HG02623 (cell line): ENCODE results near the gene GPR18.
"Not testable (repeated sequence)": the region's sequence is repeated elsewhere in the genome, so short reads cannot be mapped to it uniquely, and the experiment has no call there.

ENCODE experiments used
- ATAC-seq: cut with Tn5 transposase; IDR thresholded peaks from one replicate; pipeline ENCODE4 v1.9.1; 2021; ENCODE audit warnings: moderate library complexity; ENCODE audit not compliant: unreplicated experiment

The GPR18 gene

DNA sequence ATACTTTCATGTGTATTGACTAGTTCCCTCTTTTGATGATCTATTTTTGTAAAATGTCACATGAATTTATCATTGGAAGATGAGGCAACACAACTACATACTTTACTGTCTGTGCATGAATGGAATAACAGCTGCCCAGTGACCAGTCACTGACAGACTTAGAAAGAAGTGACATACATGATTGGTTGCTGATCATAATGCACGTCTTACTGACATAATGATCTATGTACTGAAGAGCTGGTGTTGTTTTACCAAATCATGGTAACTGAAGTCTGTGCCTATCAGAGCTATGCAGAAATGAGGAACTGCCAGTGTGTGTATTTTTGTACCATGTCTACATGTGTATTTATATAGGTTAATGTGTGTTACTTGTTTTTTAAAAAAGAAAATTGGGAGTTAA, 26.5 kb downstream of the GPR18 start:
- no peak for ATAC-seq

- no peak for ATAC-seq
Measured at GRCh38 chr13:99230991-99231390, 27.2 kb downstream of the GPR18 start.

DNA sequence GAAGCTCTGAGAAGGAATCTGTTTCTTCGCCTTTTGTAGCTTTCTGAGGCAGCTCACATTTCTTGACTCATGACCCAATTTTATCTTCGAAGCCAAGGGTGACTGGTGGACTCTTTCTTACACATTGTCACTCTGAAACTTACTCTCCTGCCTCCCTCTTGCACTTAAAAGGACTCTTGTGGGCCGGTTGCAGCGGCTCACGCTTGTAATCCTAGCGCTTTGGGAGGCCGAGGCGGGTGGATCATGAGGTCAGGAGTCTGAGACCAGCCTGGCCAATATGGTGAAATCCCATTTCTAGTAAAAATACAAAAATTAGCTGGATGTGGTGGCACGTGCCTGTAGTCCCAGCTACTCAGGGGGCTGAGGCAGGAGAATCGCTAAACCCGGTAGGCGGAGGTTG, 27.6 kb downstream of the GPR18 start:
- ATAC-seq = not testable (repeated sequence)

DNA sequence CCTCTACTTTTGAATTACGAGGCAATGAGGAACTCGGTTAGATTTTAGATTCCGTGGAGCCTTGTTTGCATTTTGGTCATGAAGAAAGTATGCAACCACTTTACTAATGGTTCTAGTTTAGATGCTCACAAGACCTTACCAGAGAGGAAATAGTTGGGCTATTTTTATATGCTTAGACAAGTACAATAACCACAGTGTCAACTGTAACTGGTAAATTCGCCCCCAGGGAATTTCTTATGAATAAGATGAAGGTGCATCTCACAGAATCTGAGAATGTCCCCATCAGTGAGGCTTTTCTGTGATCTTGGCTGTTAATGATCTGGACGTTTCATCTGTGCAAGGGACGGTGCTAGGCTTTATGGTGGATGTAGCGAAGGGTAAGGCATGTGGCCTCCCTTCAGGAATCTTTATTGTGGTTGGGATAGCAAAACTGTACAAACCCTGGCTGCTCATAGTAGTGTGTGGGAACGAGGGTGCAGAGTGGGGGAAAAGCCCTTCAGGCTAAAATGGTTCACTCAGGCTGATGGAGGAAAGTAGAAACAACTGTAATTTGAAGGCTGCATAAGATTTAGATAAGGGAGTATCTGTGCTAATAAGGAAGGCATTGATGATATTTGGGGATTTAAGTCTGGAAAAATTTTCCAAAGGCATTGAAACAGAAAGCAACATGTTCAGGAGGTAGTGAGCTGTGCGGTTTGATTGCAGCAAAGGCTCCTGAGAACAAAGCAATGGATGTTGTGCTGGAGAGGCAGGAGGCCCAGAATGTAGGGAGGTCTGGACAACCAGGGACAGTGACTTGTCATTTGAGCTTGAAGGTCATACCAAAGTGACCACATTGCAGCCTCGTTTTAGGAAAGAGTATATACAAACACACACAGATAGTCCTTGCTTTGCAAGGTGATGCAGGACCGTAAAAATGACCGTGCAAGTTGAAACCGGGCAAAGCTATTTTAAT, 29.2 kb downstream of the GPR18 start:
- ATAC-seq = peak; percentile 86

GRCh38 chr13:99227909-99228688, 30.1 kb downstream of the GPR18 start:
- ATAC-seq = no peak

- ATAC-seq = no peak
Measured at GRCh38 chr13:99227331-99227900, 30.8 kb downstream of the GPR18 start.

DNA sequence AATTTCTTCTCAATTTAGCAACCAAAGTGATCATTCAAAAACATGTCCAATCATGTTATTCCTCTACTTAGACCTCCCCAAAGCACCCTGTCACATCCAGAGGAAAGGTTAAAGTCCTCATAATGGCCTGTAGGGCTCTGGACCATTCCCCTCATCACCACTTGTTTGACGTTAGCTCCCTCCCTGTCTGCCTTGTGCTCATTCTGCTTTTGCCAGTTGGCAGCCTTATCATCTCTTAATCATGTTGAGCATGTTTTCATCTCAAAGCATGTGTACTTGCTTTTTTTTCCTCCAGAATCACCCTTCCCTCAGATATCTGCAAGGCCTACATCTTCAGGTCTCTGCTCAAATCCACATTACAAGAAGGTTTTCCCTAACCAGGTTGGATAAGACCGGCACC, 31.7 kb downstream of the GPR18 start:
- no peak for ATAC-seq

DNA sequence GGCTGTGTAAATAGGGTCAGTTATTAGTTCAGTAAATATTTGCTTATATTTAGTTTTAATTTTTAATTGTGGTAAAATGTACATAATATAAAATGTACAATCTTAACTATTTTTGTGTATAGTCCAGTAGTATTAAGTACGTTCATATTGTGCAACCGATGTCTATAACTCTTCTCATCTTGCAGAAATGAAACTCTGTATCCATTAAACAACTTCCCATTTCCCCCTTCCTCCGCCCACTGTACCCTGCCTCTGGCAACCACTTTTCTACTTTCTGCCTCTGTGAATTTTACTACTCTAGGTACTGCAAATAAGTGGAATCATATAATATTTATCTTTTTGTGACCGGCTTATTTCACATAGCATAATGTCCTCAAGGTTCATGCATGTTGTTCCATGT, 33.1 kb downstream of the GPR18 start:
- no peak for ATAC-seq

DNA sequence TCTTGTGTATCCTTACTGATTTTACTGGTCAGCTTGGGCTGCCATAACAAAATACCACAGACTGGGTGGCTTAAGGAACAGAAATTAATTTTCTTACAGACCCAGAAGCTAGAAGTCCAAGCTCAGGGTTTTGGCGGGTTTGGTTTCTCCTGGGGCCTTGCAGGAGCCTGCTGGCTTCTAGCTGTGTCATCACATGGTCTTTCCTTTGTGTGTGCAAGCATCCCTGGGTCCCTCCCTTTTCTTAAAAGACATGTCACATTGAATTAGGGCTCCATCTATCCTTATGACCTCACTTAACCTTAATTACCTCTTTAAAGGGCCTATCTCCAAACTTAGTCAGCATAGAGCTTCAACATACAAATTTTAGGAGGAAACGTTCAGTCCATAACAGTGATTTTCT, 34.2 kb downstream of the GPR18 start:
- no peak for ATAC-seq

GRCh38 chr13:99223587-99223986, 34.6 kb downstream of the GPR18 start:
- ATAC-seq = no peak

DNA sequence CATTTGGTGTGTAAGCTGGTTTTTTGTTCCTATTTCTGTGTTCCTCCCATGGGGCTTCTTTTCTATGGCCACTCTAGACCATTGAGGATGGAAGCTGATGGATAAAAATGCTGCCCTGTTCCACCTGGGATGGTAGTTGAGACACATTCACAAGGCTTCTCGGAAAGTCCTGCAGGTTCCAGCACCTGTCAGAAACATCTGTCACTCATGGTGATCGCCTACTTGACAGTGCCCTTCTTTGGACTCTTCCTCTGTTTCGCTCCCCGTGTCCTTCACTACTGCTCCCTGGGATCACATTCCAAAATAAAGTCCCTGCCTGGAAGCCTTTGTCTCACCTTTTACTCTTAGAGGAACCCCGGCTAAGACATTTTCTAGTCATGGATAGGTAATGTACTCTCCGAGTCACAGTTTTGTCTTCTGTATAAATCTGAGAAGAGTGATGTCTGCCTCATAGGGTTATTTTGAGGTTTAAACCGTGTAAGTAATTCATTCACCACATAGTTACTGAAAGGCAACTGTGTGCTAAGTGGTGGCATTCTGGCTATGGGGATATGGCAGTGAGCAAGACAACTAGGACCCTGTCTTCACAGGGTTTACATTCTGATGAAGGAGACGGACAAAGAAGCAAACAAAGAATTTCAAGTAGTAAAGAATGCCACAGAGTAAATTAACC, 36.5 kb downstream of the GPR18 start:
- no peak for ATAC-seq

DNA sequence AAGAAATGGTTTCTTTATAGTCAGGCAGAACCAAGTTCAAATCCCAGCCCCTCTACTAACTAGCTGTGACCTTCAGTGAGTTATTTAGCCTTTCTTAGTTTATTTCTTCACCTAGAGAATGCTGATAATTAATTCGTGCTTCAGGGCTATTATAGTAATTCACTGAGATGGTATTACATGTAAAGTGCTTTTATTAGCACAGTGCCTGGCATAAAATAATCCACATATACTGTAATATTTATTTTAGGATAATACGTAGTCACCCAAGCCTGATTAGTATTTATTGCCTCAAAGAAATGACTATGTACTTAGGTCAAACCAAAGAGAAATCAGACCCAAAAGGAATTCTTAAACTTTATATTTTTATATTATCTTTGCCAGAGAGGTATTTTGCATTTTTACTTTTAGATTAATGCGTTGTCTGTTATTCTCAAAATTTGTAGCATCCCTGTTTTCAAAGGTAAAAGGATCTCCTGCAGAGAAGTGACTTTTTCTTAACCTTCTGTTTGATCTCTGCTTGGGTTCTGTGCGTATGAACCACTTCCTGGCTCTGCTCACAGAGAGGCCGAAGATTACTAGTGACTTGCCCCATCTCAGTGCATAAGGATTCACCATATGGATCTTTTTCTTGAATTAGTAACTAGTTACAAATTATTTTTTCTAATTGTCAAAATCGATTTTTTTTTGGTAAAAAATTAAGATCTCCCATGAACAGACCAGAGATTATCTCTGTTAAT, 37.8 kb downstream of the GPR18 start:
- no peak for ATAC-seq

- no peak for ATAC-seq
Measured at GRCh38 chr13:99218969-99219368, 39.2 kb downstream of the GPR18 start.

GRCh38 chr13:99218545-99218944, 39.6 kb downstream of the GPR18 start:
- no peak for ATAC-seq

GRCh38 chr13:99218126-99218525, 40.1 kb downstream of the GPR18 start:
- ATAC-seq = no peak

- ATAC-seq = no peak
Measured at GRCh38 chr13:99217461-99218110, 40.6 kb downstream of the GPR18 start.

DNA sequence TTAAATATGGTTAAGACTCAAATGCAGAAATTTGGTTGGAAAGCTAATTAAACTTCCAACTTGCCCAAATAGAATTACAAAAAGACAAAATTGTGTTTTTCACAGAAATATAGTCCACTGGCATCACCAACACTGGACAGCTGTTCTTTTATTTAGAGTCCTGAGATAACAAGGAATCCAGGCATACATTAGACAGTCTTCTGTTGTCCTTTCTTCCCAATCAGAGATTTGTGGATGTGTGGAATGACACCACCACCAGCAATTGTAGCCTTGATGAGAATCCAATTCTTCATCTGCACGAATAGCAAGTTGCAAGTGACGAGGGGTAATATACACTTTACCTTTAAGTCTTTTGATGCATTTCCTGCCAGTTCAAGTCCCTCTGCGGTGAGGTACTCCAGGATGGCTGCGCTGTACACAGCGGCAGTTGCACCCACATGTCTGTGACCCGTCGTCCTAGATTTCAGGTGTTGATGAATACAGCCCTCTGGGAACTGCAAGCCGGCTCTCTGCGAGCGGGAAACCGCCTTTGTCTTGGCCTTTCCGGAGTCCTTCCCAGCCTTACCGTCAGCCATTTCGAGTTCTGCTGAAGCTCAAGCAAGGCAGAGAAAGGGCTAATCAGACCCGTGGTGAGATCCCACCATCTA, 42.9 kb downstream of the GPR18 start:
- ATAC-seq = no peak

DNA sequence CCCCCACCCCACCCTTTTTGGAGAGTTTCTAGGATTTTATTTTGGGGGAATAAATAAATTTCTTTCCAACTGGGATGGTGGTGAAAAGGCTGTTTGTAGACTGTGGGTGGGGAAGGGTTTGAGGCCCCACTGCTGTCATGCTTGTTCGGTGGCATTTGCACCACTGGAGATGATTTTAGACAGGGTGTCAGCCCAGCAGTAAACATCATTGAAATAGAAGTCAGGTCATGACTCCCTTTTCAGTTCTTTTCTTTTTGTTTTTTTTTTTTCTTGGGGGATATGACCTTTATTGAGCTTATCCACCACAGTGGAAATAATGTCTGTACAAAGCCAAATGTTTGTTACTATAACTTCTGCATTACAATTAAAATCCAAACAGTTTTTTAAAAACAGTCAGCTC, 43.4 kb downstream of the GPR18 start:
- no peak for ATAC-seq

DNA sequence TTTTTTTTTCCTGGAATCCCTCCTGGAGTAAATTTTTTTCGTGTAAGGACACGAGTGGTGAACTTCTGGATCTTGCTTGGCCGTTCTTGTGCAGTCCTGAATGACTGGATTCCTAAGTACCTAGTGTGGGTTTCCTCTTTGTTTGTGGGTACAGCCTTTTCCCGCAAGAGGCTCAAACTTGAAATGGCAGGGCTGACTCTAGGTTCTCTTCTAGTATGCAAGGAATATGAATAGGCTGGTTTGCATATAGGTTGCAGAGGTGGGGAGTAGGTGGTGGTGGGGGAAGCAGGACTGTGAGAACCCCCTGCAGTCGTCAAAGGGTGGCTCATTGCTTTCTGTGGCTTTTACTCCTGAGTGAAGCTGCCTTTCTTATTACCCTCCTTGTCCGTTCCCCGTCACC, 43.9 kb downstream of the GPR18 start:
- ATAC-seq = peak; percentile 91
